ENCODE data around the gene HLF. TPM values are rescaled to one million over a fixed set of nuclear protein-coding genes. Genes with fewer than 3 reads are reported as not detected.

HLF gene
- polyA plus RNA-seq, 3 donors: not detected

DNA sequence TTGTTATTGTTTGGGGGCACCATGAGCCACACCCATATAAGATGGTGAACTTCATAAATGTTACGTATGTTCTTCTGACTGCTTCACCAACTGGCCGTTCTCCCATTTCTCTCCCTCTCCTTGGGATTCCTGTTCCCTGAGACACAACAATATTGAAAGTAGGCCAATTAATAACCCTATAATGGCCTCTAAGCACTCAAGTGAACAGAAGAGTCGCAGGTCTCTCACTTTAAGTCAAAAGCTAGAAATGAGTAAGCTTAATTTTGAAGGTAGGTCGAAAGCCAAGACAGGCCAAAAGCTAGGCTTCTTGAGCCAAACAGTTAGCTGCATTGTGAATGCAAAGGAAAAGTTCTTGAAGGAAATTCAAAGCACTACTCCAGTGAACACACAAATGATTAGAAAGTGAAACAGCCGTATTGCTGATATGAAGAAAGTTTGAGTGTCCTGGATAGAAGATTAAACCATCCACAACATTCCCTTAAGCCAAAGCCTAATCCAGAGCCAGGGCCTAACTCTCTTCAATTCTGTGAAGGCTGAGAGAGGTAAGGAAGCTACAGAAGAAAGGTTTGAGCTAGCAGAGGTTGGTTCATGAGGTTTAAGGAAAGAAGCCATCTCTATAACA is 25.8 kb downstream of the HLF start:
- Mint-ChIP-seq H3K36me3 (no peaks in the 10 kb centered on the region), H3K9me3 (peaks cover 0 to 3% (median 2%) of the 10 kb centered on the region in 7 donors), H3K27me3 (ENCODE audit: low read depth in 3 of 3) (peaks cover 0 to 2% (median 0%) of the 10 kb centered on the region in 3 donors), H3K27ac (no peak overlapping the region), H3K4me1 (peaks cover 13% of the 10 kb centered on the region), H3K4me3 (no peak overlapping the region)
- Histone ChIP-seq H4K20me1 (ENCODE audit: insufficient read depth, low read length) (no peaks in the 10 kb centered on the region), H3K4me1 (ENCODE audit: control insufficient read depth in 1 of 2, insufficient read depth in 2 of 2, low read length in 2 of 2) (peaks cover 6 to 10% of the 10 kb centered on the region in 2 donors), H3K27ac (ENCODE audit: low read depth in 1 of 2, low read length in 2 of 2) (no peak overlapping the region), H3K4me3 (replicated peaks in 1 of 3; ENCODE audit: low read depth in 2 of 3, low read length in 3 of 3) (no peak overlapping the region), H3K36me3 (replicated peaks in 1 of 2; ENCODE audit: control insufficient read depth in 1 of 2, insufficient read depth in 2 of 2, low read length in 2 of 2) (no peaks in the 10 kb centered on the region), H3K4me2 (replicated peaks; ENCODE audit: extremely low read depth, low read length, poor library complexity, severe bottlenecking) (no peak overlapping the region), H3K79me2 (ENCODE audit: insufficient read depth, low read length) (no peaks in the 10 kb centered on the region), H2AFZ (ENCODE audit: insufficient read depth, low read depth, low read length, poor library complexity, severe bottlenecking) (no peak overlapping the region), H3K9ac (ENCODE audit: insufficient read depth, low read length, poor library complexity, severe bottlenecking) (no peak overlapping the region), H3K27me3 (ENCODE audit: control insufficient read depth in 2 of 2, insufficient read depth in 2 of 2, low read length in 2 of 2) (no peaks in the 10 kb centered on the region), H3K9me3 (replicated peaks in 1 of 2; ENCODE audit: control insufficient read depth in 1 of 2, insufficient read depth in 1 of 2, low read length in 2 of 2) (no peaks in the 10 kb centered on the region)
- no CpG with 5 or more reads among the region's 5 CpGs for WGBS (ENCODE audit: insufficient coverage)
- TF ChIP-seq, protein P1, sequence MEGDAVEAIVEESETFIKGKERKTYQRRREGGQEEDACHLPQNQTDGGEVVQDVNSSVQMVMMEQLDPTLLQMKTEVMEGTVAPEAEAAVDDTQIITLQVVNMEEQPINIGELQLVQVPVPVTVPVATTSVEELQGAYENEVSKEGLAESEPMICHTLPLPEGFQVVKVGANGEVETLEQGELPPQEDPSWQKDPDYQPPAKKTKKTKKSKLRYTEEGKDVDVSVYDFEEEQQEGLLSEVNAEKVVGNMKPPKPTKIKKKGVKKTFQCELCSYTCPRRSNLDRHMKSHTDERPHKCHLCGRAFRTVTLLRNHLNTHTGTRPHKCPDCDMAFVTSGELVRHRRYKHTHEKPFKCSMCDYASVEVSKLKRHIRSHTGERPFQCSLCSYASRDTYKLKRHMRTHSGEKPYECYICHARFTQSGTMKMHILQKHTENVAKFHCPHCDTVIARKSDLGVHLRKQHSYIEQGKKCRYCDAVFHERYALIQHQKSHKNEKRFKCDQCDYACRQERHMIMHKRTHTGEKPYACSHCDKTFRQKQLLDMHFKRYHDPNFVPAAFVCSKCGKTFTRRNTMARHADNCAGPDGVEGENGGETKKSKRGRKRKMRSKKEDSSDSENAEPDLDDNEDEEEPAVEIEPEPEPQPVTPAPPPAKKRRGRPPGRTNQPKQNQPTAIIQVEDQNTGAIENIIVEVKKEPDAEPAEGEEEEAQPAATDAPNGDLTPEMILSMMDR (IDR thresholded peaks at IDR 0.05): no peak
- DNase-seq: no peak
- intact Hi-C loops (cut with micrococcal nuclease): no loop called here

DNA sequence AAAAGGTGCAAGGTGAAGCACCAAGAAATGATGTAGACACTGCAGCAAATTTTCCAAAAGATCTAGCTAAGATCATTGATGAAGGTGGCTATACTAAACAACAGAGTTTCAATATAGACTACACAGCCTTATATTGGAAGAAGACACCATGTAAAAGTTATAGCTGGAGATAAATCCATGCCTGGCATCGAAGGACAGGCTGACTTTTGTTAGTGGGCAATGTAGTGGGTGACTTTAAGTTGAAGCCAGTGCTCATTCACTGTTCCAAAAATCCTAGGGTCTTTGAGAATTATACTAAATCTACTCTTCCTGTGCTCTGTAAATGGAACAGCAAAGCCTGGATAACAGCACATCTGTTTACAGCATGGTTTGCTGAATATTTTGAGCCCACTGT is 26.4 kb downstream of the HLF start:
- Histone ChIP-seq H3K4me1 (ENCODE audit: control insufficient read depth in 1 of 2, insufficient read depth in 2 of 2, low read length in 2 of 2) (peaks cover 6 to 10% of the 10 kb centered on the region in 2 donors), H3K9ac (ENCODE audit: insufficient read depth, low read length, poor library complexity, severe bottlenecking) (no peak overlapping the region), H3K79me2 (ENCODE audit: insufficient read depth, low read length) (no peaks in the 10 kb centered on the region), H3K4me2 (replicated peaks; ENCODE audit: extremely low read depth, low read length, poor library complexity, severe bottlenecking) (no peak overlapping the region), H2AFZ (ENCODE audit: insufficient read depth, low read depth, low read length, poor library complexity, severe bottlenecking) (no peak overlapping the region), H3K9me3 (replicated peaks in 1 of 2; ENCODE audit: control insufficient read depth in 1 of 2, insufficient read depth in 1 of 2, low read length in 2 of 2) (no peaks in the 10 kb centered on the region), H3K4me3 (replicated peaks in 1 of 3; ENCODE audit: low read depth in 2 of 3, low read length in 3 of 3) (no peak overlapping the region), H4K20me1 (ENCODE audit: insufficient read depth, low read length) (no peaks in the 10 kb centered on the region), H3K27ac (ENCODE audit: low read depth in 1 of 2, low read length in 2 of 2) (no peak overlapping the region), H3K36me3 (replicated peaks in 1 of 2; ENCODE audit: control insufficient read depth in 1 of 2, insufficient read depth in 2 of 2, low read length in 2 of 2) (no peaks in the 10 kb centered on the region), H3K27me3 (ENCODE audit: control insufficient read depth in 2 of 2, insufficient read depth in 2 of 2, low read length in 2 of 2) (no peaks in the 10 kb centered on the region)
- no CpG with 5 or more reads among the region's 1 CpG for WGBS (ENCODE audit: insufficient coverage)
- Mint-ChIP-seq H3K4me1 (peaks cover 13% of the 10 kb centered on the region), H3K9me3 (peaks cover 0 to 2% (median 0%) of the 10 kb centered on the region in 7 donors), H3K4me3 (no peak overlapping the region), H3K36me3 (no peaks in the 10 kb centered on the region), H3K27ac (no peak overlapping the region), H3K27me3 (ENCODE audit: low read depth in 3 of 3) (peaks cover 0 to 2% (median 0%) of the 10 kb centered on the region in 3 donors)
- intact Hi-C loops (cut with micrococcal nuclease): no loop called here
- DNase-seq: no peak
- TF ChIP-seq, protein P1 (IDR thresholded peaks at IDR 0.05): no peak

All from CD14-positive monocyte (primary cell).